ENCODE measurements around the gene TREML1.

DNA sequence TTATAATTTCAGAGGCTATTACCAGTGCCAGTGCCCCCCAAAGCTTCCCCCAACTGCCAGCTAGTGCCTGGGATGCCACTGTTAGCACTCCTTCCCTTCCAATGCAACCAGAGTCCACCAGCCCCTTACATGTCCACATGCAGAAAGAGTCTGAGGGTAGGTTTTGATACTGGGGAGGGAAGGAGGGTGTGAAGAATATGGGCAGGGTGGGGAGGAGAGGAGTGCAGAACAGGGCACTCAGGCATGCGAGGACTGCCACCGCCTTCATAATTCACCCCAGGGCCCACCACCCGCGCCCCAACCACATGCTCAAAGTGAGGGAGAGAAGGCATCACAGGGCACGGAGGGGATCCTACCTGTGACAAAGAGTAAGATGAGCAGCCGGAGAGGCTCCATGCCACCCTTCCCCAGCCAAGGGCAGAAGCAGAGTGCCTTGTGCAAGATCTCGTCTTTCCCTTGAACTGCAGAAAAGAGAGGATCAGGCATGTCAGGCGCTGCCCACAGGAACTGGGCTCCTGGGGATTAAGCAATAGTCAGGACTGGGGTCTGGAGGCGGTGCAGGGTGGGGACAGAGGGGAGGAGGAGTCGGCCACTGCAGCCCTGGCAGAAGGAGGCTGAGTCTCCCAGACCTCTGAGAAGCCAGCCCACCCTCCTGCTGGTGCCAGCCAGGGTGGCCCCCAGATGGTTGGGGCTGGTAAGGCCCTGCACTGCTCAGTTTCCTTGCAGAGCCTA lies 8.7 kb upstream of the TREML1 start, which contains the start of gene TREM2:
- TF ChIP-seq, protein P1, sequence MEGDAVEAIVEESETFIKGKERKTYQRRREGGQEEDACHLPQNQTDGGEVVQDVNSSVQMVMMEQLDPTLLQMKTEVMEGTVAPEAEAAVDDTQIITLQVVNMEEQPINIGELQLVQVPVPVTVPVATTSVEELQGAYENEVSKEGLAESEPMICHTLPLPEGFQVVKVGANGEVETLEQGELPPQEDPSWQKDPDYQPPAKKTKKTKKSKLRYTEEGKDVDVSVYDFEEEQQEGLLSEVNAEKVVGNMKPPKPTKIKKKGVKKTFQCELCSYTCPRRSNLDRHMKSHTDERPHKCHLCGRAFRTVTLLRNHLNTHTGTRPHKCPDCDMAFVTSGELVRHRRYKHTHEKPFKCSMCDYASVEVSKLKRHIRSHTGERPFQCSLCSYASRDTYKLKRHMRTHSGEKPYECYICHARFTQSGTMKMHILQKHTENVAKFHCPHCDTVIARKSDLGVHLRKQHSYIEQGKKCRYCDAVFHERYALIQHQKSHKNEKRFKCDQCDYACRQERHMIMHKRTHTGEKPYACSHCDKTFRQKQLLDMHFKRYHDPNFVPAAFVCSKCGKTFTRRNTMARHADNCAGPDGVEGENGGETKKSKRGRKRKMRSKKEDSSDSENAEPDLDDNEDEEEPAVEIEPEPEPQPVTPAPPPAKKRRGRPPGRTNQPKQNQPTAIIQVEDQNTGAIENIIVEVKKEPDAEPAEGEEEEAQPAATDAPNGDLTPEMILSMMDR (IDR thresholded peaks at IDR 0.05), result no peak
- TF ChIP-seq POLR2AphosphoS5 (IDR thresholded peaks at IDR 0.05) (no peak), POLR2A (IDR thresholded peaks at IDR 0.05) (no peak)

Measured in suprapubic skin (tissue), 4 donors.